A673 (cell line): ENCODE results near the gene IRGM. TPM values are rescaled to one million over a fixed set of nuclear protein-coding genes. Genes with fewer than 3 reads are reported as not detected.
"Not testable (repeated sequence)": the region's sequence is repeated elsewhere in the genome, so short reads cannot be mapped to it uniquely, and the experiment has no call there.

Source experiments
- Bru-seq: library from RNA; stranded (reverse); fragments of 400-500 nt; gene quantifications from one replicate; lab custom pipeline; 2021; lab: Mats Ljungman, UMichigan
- BruChase-seq, 2 experiments: library from RNA; stranded (reverse); fragments of 400-500 nt; gene quantifications; one replicate each; lab custom pipeline; 2021; lab: Mats Ljungman, UMichigan
- BruUV-seq: library from RNA; stranded (reverse); fragments of 400-500 nt; replicated peaks from 2 replicates; lab custom pipeline; 2021; lab: Mats Ljungman, UMichigan
- CTCF ChIA-PET: fragments of 300-600 bp; sonication (Branson Sonifier 250); formaldehyde crosslinking; loops from one replicate; lab custom pipeline; 2022; ENCODE audit warnings: antibody characterized with exemption; lab: Charles Lee
- POLR2A ChIA-PET: fragments of 300-600 bp; sonication (Branson Sonifier 250); formaldehyde crosslinking; loops from one replicate; lab custom pipeline; 2022; ENCODE audit warnings: antibody characterized with exemption; ENCODE audit not compliant: low non-redundant PET; lab: Charles Lee
- DNase-seq: peaks from one replicate; pipeline ENCODE4 v3.0.0-alpha.2; 2015; ENCODE audit warnings: low spot score
- H3K27ac ChIP-seq: fragments of 200-600 bp; sonication (generic); 2 replicates; pipeline ENCODE4 v1.5.1; 2016; ENCODE audit warnings: mixed run types, low read depth, mild to moderate bottlenecking, mixed read lengths, antibody characterized with exemption, low read length; ENCODE audit not compliant: poor library complexity, severe bottlenecking
- H3K27me3 ChIP-seq: fragments of 200-600 bp; sonication (generic); replicated peaks from 2 replicates; pipeline ENCODE4 v1.6.1; 2017; ENCODE audit warnings: mixed run types, low read depth, mild to moderate bottlenecking, mixed read lengths, antibody characterized with exemption, low read length; ENCODE audit not compliant: insufficient read depth, poor library complexity
- H3K36me3 ChIP-seq: fragments of 200-600 bp; sonication (generic); 2 replicates; pipeline ENCODE4 v1.6.1; 2016; ENCODE audit warnings: mixed run types, mild to moderate bottlenecking, mixed read lengths, antibody characterized with exemption, low read length; ENCODE audit not compliant: insufficient read depth, poor library complexity, severe bottlenecking
- H3K4me1 ChIP-seq: fragments of 200-600 bp; sonication (generic); 2 replicates; pipeline ENCODE4 v1.6.1; 2017; ENCODE audit warnings: mixed run types, mild to moderate bottlenecking, mixed read lengths, antibody characterized with exemption, low read length; ENCODE audit not compliant: insufficient read depth, poor library complexity, severe bottlenecking
- H3K4me3 ChIP-seq: fragments of 200-600 bp; sonication (generic); 2 replicates; pipeline ENCODE4 v1.5.1; 2016; ENCODE audit warnings: low read depth, mixed run types, mild to moderate bottlenecking, mixed read lengths, low read length; ENCODE audit not compliant: poor library complexity, severe bottlenecking
- H3K9me3 ChIP-seq: fragments of 200-600 bp; sonication (generic); 2 replicates; pipeline ENCODE4 v1.6.1; 2016; ENCODE audit warnings: mixed run types, low read depth, mild to moderate bottlenecking, mixed read lengths, antibody characterized with exemption, low read length; ENCODE audit not compliant: poor library complexity, severe bottlenecking
- EZH2 ChIP-seq: fragments of 200-600 bp; sonication (generic); IDR thresholded peaks from 2 replicates; pipeline ENCODE4 v1.6.1; 2017; ENCODE audit warnings: borderline replicate concordance, low read depth, mild to moderate bottlenecking, mixed read lengths, antibody characterized with exemption, low read length; ENCODE audit not compliant: poor library complexity, severe bottlenecking
- intact Hi-C: fragments of 100-400 bp; cut with micrococcal nuclease; formaldehyde crosslinking; loops from one replicate; pipeline ENCODE4 v1.10.0; 2022; ENCODE audit not compliant: unreplicated experiment
- long read RNA-seq: library from polyadenylated mRNA; stranded (forward); transcript quantifications from one replicate; pipeline ENCODE4 v2.0.0, GENCODE V29; 2022
- total RNA-seq: library from RNA; stranded (reverse); gene quantifications from 2 replicates; pipeline ENCODE4 v1.2.3, GENCODE V29; 2021
- TF ChIP-seq, protein P1 (sequence below): fragments of 300-800, 200-600 bp; sonication (generic); conservative IDR thresholded peaks from 2 replicates; pipeline ENCODE4 v1.5.1; 2017; ENCODE audit warnings: low read depth, mild to moderate bottlenecking, antibody characterized with exemption, low read length, moderate library complexity, mixed read lengths

The IRGM gene
- total RNA-seq (not detected in 2 replicates), Bru-seq, nascent RNA (not detected), BruChase-seq, experiment 1, labeled RNA remaining after a 2-hour chase (percentile 18 among the genes with signal in this experiment), BruChase-seq, experiment 2, labeled RNA remaining after a 6-hour chase (percentile 13 among the genes with signal in this experiment)
- long read RNA-seq, partial matches to known transcripts, result 0 of 1 reads
- long read RNA-seq, other reads (novel, unspliced or antisense), result 1 of 1 reads

DNA sequence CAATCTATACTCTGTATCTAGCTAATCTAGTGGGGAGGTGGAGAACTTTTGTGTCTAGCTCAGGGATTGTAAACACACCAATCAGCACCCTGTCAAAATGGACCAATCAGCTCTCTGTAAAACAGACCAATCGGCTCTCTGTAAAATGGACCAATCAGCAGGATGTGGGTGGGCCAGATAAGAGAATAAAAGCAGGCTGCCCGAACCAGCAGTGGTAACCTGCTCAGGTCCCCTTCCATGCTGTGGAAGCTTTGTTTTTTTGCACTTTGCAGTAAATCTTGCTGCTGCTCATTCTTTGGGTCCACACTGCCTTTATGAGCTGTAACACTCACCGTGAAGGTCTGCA lies at the start of gene IRGM:
TSS of gene IRGM (plus strand) at position 214 of the 346 bp plus-strand sequence. CDS start 1,603 bp downstream, outside the sequence.
- H3K27me3 ChIP-seq, BruUV-seq, H3K4me1 ChIP-seq, H3K4me3 ChIP-seq, H3K36me3 ChIP-seq, H3K27ac ChIP-seq, DNase-seq, H3K9me3 ChIP-seq, POLR2A ChIA-PET: not testable (repeated sequence)
- CTCF ChIA-PET, result interaction anchor here (0.9 to 2.1 kb wide), 4 partner anchors 12 to 286 kb away, joined by 4 to 20 read pairs (median 4); partner anchors contain the start of gene RBM22
- intact Hi-C loops, result loop anchor here (5.0 to 10.0 kb wide), 2 partner anchors 171 to 389 kb away; no protein-coding TSS in a partner anchor

DNA sequence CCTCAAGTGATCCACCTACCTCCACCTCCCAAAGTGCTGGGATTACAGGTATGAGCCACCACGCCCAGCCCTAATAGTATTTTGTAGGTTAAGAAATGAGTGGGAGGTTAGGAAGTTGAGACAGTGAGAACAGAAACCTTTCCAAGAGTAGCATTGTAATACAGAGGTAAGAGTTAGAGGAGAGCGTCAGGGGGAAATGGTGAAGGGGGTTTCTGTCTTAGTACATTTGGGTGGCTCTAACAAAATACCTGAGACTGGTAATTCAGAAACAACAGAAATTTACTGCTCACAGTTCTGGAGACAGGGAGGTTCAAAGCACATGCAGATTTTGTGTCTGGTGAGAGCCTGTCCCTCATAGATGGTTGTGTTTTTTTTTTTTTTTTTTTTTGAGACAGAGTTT lies 48.9 kb upstream of the IRGM start:
- Histone ChIP-seq H3K9me3 (no peaks in the 10 kb centered on the region), H3K27ac (no peak overlapping the region), H3K4me1 (no peaks in the 10 kb centered on the region), H3K36me3 (no peaks in the 10 kb centered on the region), H3K27me3 (no peaks in the 10 kb centered on the region), H3K4me3 (no peak overlapping the region)
- no peak for DNase-seq
- intact Hi-C loops, result no loop called here
- POLR2A ChIA-PET, result no interaction called here
- BruUV-seq, result no TSS peak
- TF ChIP-seq EZH2, result no peak
- TF ChIP-seq, protein P1, sequence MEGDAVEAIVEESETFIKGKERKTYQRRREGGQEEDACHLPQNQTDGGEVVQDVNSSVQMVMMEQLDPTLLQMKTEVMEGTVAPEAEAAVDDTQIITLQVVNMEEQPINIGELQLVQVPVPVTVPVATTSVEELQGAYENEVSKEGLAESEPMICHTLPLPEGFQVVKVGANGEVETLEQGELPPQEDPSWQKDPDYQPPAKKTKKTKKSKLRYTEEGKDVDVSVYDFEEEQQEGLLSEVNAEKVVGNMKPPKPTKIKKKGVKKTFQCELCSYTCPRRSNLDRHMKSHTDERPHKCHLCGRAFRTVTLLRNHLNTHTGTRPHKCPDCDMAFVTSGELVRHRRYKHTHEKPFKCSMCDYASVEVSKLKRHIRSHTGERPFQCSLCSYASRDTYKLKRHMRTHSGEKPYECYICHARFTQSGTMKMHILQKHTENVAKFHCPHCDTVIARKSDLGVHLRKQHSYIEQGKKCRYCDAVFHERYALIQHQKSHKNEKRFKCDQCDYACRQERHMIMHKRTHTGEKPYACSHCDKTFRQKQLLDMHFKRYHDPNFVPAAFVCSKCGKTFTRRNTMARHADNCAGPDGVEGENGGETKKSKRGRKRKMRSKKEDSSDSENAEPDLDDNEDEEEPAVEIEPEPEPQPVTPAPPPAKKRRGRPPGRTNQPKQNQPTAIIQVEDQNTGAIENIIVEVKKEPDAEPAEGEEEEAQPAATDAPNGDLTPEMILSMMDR, result no peak
- CTCF ChIA-PET, result no interaction called here

DNA sequence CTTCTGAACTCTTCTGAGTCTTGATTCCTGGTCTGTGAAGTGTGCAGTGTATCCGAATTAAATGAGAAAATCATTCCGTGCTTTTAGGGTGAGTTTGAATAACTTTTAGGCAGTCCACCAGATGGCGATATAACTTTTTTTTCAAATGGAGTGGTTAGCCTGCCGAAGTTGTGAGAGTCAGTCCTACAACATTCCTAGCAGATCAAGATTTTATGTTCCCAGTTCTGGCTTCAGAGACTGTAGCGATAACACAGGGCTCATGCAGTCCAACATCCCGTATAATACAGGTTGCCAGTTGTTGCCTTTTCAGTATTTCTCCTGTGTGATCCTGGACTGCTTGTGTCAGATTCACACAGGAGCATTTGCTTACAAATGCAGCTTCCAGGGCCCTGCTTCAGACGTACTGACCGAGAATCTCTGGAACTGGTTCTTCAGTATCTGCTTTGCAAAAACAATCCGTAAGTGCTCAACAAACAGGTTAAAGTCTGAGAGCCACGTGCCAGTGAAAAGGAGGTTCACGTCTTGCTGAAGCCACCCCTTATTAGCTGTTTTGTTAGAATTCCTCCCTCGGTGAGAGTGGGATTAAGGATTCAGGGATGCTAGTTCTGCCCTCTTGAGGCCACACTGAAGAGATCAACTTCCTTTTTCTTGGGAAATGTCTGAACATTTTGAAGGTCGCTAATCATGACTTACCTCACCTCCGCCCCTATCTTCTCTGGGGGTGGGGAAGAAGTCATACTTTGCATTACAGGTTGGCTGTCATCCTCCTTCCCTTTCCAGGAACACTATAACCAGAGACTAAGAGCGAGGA lies 45.0 kb upstream of the IRGM start:
- BruUV-seq, result no TSS peak
- Histone ChIP-seq H3K4me3 (peak overlapping the region; percentile 42), H3K9me3 (no peaks in the 10 kb centered on the region), H3K36me3 (no peaks in the 10 kb centered on the region), H3K4me1 (no peaks in the 10 kb centered on the region), H3K27me3 (no peaks in the 10 kb centered on the region), H3K27ac (no peak overlapping the region)
- intact Hi-C loops, result loop anchor here (2.0 to 5.0 kb wide), 2 partner anchors 239 to 363 kb away; no protein-coding TSS in a partner anchor
- ChIA-PET POLR2A (no interaction called here), CTCF (interaction anchor here (0.6 to 2.0 kb wide), 7 partner anchors 12 to 373 kb away, joined by 3 to 20 read pairs (median 4); partner anchors contain the start of genes DCTN4, IRGM and RBM22)
- TF ChIP-seq, protein P1, result peak; percentile 59
- TF ChIP-seq EZH2, result no peak
- peak; percentile 83 for DNase-seq
